ENCODE measurements around the gene FLNB. TPM values are rescaled to one million over a fixed set of nuclear protein-coding genes. Genes with fewer than 3 reads are reported as not detected.
A peak's percentile ranks its signal among the peaks of the same experiment; 100 is the strongest.
"Not testable (repeated sequence)": the region's sequence is repeated elsewhere in the genome, so short reads cannot be mapped to it uniquely, and the experiment has no call there.

FLNB gene
- total RNA-seq, 1 donor from 2014 or later = 16.3 TPM

DNA sequence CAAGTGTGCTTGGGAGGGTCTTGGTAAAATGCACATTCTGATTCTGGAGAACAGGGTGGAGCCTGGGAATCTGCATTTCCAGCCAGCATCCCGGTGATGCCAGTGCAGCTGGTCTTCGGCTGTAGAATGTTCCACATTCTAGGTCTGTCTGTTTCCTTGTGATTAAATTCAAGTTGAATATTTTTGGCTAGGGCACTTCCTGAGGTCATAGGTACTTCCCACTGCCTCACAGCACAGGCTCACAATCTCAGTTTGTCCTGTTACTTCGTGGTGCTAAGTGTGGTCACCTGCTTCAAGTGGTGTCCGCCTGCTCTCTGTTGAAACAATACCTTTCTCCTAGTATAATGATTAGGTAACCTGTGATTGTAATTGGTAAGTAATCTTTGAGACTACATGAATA is 40.1 kb downstream of the FLNB start:
- DNase-seq (ENCODE audit: low spot score in 2 of 2) (no peak), FAIRE-seq (no peak)

DNA sequence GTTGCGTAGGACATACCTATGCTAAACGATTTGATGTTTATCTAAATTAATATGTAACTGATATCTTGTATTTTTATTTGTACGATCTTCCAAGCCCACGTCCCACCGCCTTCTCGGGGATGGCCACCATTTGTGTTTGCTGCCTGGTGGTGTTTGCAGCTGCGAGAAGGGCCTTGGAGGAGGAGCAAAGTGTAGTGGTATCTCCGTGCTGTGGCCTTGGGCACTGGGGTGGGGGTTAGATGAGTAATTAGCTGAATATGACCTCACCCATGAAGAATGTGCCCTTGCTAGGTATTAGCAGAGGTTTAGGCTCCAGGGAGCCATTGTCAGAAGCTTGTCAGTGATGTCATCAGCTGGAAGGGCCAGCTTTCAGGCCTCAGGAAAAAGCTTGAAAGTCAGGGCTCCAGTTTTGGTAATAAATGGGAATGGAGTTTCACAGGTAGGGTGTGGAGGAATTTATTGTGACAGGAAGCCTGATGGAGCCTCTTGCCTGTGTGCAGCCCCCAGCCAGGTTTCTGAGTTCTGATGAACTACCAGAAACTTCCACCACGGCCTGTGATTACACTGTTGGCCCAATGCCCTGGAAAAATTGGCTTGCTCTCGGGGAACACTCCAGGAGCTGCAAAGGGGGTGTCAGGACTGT is 41.0 kb downstream of the FLNB start:
- FAIRE-seq (no peak), DNase-seq (ENCODE audit: low spot score in 2 of 2) (no peak)

DNA sequence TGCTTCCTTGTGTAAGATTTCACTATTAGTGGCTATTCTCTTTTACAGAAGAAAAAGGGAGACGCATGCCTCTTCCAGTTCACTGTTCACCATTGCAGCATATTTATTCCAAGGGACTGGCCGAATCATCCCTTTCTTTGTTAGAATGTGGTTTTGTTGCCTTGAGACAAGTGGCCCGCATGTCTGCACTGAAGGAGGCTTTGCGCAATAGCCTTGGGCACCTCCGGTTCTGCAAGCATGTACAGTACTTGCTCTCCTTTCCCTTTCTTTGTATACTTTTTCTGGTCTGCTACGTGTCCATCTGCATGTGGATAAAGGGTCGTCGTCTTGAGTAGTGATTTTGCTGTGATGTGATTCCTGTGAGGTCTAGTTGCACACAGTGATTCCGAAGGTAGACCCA is 43.0 kb downstream of the FLNB start:
- DNase-seq (ENCODE audit: low spot score in 2 of 2) (no peak), FAIRE-seq (no peak)

- not testable (repeated sequence) for FAIRE-seq; DNase-seq (ENCODE audit: low spot score in 2 of 2)
Observed at GRCh38 chr3:58051658-58052261, 43.5 kb downstream of the FLNB start.

DNA sequence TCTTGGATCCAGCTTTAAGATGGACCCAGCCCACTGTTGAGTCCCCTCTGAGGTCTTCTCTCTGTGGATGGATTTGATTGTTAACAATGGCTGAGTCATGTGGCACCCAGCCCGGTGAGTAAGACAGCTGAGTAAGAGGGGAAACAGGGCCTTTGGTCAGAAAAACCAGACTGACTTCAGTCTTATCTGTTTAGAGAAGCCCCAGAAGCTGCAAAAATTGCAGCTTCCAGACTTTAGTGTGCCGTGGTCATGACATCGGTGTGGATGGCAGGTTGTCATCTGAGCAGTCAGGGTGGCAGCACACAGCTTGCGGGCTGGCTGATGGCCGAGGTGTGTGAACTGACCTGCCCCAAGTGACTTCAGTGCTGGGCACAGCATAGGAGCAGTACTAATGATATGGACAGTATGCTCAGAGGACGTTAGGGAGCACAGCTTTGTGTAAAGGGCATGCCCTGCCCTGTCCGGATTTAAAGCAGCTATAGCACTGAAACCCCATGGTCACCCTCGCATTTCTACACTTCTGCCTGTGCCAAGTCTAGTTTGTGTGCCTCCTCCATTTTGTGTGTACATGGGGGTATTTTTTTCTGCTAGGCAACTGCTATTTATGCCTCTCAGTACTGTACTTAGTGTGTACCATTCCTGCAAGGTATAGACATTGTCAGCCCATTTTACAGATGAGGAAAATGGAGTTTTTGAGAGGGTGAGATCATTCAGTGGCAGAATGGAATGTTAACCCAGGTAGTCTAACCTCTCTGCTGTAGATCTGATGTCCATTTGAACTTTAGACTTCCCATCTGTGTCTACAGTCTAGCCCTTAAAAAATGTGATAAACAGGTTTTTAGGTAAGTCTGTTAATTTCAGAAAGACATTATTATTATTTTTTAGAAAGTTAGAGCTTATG is 44.4 kb downstream of the FLNB start:
- FAIRE-seq = no peak

DNA sequence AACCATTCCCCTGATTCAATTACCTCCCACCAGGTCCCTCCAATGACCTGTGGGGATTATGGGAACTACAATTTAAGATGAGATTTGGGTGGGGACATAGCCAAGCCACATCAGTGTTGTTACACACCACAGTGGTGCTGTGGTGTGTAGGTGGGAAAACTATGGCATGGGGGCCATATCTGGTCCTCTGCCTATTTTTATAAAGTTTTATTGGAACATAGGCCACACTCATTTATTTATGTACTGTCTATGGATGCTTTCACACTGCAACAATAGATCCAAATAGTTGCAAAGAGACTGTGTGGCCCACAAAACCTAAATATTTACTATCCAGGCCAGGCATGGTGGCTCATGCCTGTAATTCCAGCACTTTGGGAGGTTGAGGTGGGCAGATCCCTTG is 46.4 kb downstream of the FLNB start:
- DNase-seq (ENCODE audit: low spot score in 2 of 2) = no peak
- FAIRE-seq = no peak

More for the DNA sequence above, 44.4 kb downstream of the FLNB start:
- DNase-seq (ENCODE audit: low spot score in 2 of 2) = peak in 1 of 2 donors; percentile 36

- FAIRE-seq = no peak
Observed at GRCh38 chr3:58055314-58055713, 47.1 kb downstream of the FLNB start.

DNA sequence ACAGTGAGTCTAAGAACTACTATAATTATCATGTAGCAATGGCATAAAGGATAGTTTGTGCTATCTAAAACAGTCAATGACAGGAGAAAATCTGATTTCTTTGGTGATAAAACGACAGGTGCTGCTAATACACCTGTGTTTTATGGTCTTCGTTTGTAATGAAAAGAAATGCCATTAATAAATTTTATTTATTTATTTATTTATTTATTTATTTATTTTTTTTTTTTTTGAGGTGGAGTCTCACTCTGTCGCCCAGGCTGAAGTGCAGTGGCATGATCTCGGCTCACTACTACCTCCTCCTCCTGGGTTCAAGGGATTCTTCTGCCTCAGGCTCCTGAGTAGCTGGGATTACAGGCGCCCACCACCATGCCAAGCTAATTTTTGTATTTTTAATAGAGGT is 47.7 kb downstream of the FLNB start:
- not testable (repeated sequence) for DNase-seq (ENCODE audit: low spot score in 2 of 2); FAIRE-seq

More at GRCh38 chr3:58055314-58055713, 47.1 kb downstream of the FLNB start:
- DNase-seq (ENCODE audit: low spot score in 2 of 2) = no peak

GRCh38 chr3:58058361-58059263 is 50.4 kb downstream of the FLNB start:
- FAIRE-seq (no peak), DNase-seq (ENCODE audit: low spot score in 2 of 2) (no peak)

DNA sequence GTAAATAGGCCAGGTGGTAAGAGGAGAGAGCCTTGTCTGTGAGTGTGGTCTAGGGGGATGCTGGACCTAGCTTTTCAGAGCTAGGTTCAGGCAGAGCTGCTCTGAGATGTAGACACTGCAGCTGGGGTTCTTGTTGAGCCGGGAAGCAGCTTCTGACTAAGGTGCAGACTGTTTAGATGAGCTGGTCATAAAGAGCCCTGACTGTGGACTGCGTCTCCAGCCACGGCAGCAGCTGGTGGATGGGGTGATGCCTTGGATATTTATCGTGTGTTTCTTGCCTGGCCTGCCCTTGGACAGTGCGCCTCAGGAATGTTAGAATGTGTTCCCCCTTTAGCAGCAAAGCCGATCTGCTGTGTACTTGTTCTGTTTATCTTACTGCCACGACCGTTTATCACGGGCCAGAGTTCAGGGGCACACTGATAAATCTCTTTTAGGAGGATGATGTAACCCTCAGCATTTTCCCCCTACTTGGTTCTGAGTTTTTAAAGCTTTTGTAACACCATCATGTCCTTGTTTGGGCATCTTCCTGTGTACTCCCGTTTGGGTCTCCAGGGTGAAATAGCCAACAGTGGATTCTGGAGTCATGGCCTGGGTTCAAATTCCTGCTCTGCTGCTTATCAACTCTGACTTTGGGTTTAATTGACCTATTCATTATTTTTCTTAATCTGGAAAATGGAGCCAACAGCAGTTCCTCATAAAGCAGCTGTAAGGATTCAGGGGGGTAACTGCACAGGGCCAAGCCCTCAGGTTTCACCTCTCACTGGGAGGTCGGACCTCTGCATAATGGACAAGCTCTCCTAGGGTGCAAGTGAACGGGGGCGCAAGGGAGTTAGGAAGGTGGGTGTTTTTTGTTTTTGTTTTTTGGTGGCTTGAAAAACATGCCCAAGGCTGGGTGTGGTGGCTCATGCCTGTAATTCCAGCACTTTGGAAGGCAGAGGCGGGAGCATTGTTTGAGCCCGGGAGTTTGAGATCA is 51.4 kb downstream of the FLNB start:
- no peak for FAIRE-seq
- no peak for DNase-seq (ENCODE audit: low spot score in 2 of 2)

DNA sequence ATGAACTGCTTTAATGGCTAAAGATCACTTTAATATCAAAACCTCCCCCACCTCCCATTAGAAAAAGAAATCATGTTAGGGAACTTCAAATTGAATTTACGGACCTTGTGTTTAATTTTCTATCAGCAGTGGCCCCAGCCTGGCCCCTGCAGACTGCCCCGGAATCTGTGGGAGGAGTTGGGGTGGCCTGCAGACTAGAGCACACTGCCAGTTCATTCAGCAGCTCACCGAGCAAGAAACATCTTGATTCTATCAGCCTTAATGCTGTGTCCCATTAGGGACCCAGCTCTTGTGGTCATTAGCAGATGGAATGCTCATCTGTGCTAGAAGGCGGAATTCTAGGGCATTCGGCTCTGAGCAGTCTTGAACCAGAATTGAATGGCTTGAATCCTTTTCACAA is 54.2 kb downstream of the FLNB start:
- FAIRE-seq = no peak

GRCh38 chr3:58063022-58063815 is 55.0 kb downstream of the FLNB start:
- no peak for FAIRE-seq
- DNase-seq (ENCODE audit: low spot score in 2 of 2) = no peak

More for the DNA sequence above, 54.2 kb downstream of the FLNB start:
- DNase-seq (ENCODE audit: low spot score in 2 of 2) = no peak

DNA sequence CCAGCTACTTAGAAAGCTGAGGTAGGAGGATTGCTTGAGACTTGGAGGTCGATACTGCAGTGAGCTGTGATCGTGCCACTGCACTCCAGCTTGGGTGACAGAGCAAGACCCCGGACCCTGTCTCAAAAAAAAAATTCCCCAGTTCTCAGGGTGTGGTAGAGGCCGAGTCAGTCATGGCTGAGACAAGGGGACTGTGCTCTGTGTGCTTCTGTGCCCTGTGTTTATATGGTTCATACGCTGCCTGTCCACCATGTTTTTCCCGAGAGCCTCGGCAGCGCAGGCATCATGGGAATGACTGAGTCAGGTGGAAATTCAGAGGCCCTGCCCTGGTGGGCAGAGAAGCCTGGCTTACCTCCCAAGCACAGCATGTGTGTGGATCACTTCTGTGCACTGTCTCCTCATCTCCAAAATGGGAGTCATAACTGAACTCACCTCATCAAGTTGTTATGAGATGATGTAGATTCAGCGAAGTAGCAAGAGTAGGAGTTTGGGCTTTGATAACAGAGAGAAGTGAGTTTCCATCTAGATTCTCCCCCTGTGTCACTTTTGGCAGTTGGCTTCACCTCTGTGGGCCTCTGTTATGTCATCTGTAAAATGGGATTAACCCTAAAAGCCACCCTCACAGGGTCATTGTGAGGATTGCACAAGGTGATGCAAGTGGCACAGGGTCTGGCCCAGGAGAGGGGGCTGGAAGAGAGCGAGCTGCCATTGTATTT is 56.9 kb downstream of the FLNB start:
- no peak for FAIRE-seq

DNA sequence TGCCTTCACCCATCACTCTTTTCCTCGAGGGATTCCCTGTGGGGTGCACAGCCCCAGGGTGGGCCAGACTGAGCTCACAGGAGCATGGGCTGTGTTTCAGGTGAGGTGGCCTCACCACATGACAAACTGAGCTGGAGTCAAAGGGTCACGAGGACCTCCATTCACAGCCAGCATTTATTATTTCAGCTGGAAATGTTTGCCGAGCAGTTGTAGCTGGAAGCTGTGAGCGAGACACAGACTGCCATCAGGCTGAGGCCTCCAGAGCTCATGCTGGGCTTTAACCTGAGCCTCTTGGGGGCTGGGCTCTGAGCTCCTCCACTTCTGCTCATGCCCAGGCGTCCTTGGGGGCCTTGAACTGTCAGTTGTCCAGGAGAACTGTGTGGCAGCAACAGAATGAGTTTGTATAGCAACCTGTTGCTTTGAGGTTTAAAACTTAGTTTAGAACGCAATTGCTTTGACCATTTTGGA is 57.5 kb downstream of the FLNB start:
- DNase-seq (ENCODE audit: low spot score in 2 of 2) = no peak
- FAIRE-seq = no peak

More for the DNA sequence above, 56.9 kb downstream of the FLNB start:
- no peak for DNase-seq (ENCODE audit: low spot score in 2 of 2)

- DNase-seq (ENCODE audit: low spot score in 2 of 2) (no peak), FAIRE-seq (no peak)
Observed at GRCh38 chr3:58066842-58067241, 58.6 kb downstream of the FLNB start.

- DNase-seq (ENCODE audit: low spot score in 2 of 2) (no peak), FAIRE-seq (no peak)
Observed at GRCh38 chr3:58068122-58068809, 60.0 kb downstream of the FLNB start.

- no peak for FAIRE-seq
- no peak for DNase-seq (ENCODE audit: low spot score in 2 of 2)
Observed at GRCh38 chr3:58071480-58071971, 63.3 kb downstream of the FLNB start.
